HepG2 (cell line): ENCODE data around the gene DSE. TPM values are rescaled to one million over a fixed set of nuclear protein-coding genes. Genes with fewer than 3 reads are reported as not detected.

ENCODE experiments used
- ATAC-seq: fragments of 200-7000 bp; cut with Tn5 transposase; 3 replicates; pipeline ENCODE4 v1.9.1; 2020; ENCODE audit warnings: mild to moderate bottlenecking, moderate library complexity
- BruUV-seq: library from RNA; stranded (reverse); fragments of 400-500 nt; replicated peaks from 2 replicates; lab custom pipeline; 2021; lab: Mats Ljungman, UMichigan
- CTCF ChIA-PET: fragments of 300-600 bp; formaldehyde crosslinking; extraction: SDS; loops from one replicate; lab custom pipeline; 2021; ENCODE audit warnings: low total read pairs, inconsistent platforms, low intra/inter-chr PET ratio; lab: Yijun Ruan, JAX
- POLR2A ChIA-PET: fragments of 350-600 bp; sonication (Branson Sonifier 250); formaldehyde crosslinking; loops from one replicate; lab custom pipeline; 2020; ENCODE audit warnings: antibody characterized with exemption, inconsistent platforms; lab: Yijun Ruan, JAX
- DNase-seq: peaks from one replicate; pipeline ENCODE4 v3.0.0-alpha.2; 2015; ENCODE audit warnings: low spot score
- FAIRE-seq: peaks from 3 replicates; lab custom pipeline; 2011; peaks lifted over from hg19 to GRCh38; lab: Jason Lieb, UNC
- H2AFZ ChIP-seq: one replicate; pipeline ENCODE4 v1.6.1; 2011; ENCODE audit warnings: low read length, inconsistent platforms
- H3K27ac ChIP-seq: fragments of 300-600 bp; 3 replicates; pipeline ENCODE4 v1.8.0; 2011; ENCODE audit warnings: mixed run types, mild to moderate bottlenecking, mixed read lengths, low read length, inconsistent platforms; ENCODE audit not compliant: insufficient read depth; ENCODE audit errors: extremely low read length
- H3K27me3 ChIP-seq, 2 experiments: fragments of 200-600 bp in 1 of 2; 2 replicates in 1 of 2; 3 replicates in 1 of 2; pipeline versions ENCODE4 v1.6.0 to v1.8.0; 2011; ENCODE audit warnings: low read length in 2 of 2, mild to moderate bottlenecking in 2 of 2, moderate library complexity in 2 of 2, inconsistent platforms in 1 of 2; ENCODE audit not compliant: insufficient read depth in 2 of 2, control insufficient read depth in 1 of 2
- H3K36me3 ChIP-seq, 2 experiments: fragments of 200-600 bp in 1 of 2; replicated peaks in 1 of 2; 2 replicates in 1 of 2; 3 replicates in 1 of 2; pipeline versions ENCODE4 v1.5.1 to v1.8.0; 2011; ENCODE audit warnings: low read length in 2 of 2, inconsistent platforms in 1 of 2; ENCODE audit not compliant: insufficient read depth in 2 of 2, control insufficient read depth in 1 of 2
- H3K4me1 ChIP-seq: 2 replicates; pipeline ENCODE4 v1.5.1; 2012; ENCODE audit warnings: low read length, inconsistent platforms; ENCODE audit not compliant: insufficient read depth
- H3K4me2 ChIP-seq: 2 replicates; pipeline ENCODE4 v1.6.0; 2011; ENCODE audit warnings: low read depth, low read length, inconsistent platforms
- H3K4me3 ChIP-seq, 3 experiments: fragments of 200-600 bp in 1 of 3; sonication (generic), shearing (Covaris generic) in 1 of 3; replicated peaks in 1 of 3; 2 replicates each; pipeline ENCODE4 v1.5.1; 2011 to 2016; ENCODE audit warnings: low read length in 3 of 3, inconsistent platforms in 2 of 3, low read depth in 2 of 3, mild to moderate bottlenecking in 2 of 3, control low read depth in 1 of 3, mixed read lengths in 1 of 3; ENCODE audit not compliant: insufficient read depth in 1 of 3
- H3K79me2 ChIP-seq: one replicate; pipeline ENCODE4 v1.6.1; 2011; ENCODE audit warnings: low read length, inconsistent platforms; ENCODE audit not compliant: insufficient read depth
- H3K9ac ChIP-seq: 2 replicates; pipeline ENCODE4 v1.6.0; 2011; ENCODE audit warnings: mild to moderate bottlenecking, low read depth, low read length, inconsistent platforms; ENCODE audit not compliant: insufficient read depth
- H3K9me3 ChIP-seq: 2 replicates; pipeline ENCODE4 v1.5.1; 2012; ENCODE audit warnings: mild to moderate bottlenecking, low read length
- H4K20me1 ChIP-seq: 2 replicates; pipeline ENCODE4 v1.6.0; 2011; ENCODE audit warnings: inconsistent platforms, mild to moderate bottlenecking, low read length, moderate library complexity; ENCODE audit not compliant: insufficient read depth
- DMAP1 ChIP-seq: IDR thresholded peaks from 2 replicates; pipeline ENCODE4 v1.6.1; 2016
- FOXJ3 ChIP-seq: sonication (generic); formaldehyde crosslinking; IDR thresholded peaks from 2 replicates; pipeline ENCODE4 v1.4.0; 2020; ENCODE audit warnings: missing genetic modification reagents, mild to moderate bottlenecking, borderline replicate concordance
- GFI1 ChIP-seq: sonication (generic); formaldehyde crosslinking; IDR thresholded peaks from 2 replicates; pipeline ENCODE4 v1.5.0; 2020; ENCODE audit warnings: missing genetic modification reagents, mild to moderate bottlenecking, borderline replicate concordance
- HCFC1 ChIP-seq: fragments of 150-350 bp; IDR thresholded peaks from 2 replicates; pipeline ENCODE4 v1.6.1; 2014; ENCODE audit warnings: low read depth, low read length
- KAT7 ChIP-seq: IDR thresholded peaks from 2 replicates; pipeline ENCODE4 v1.6.1; 2018; ENCODE audit warnings: borderline replicate concordance, missing compliant biosample characterization
- MAFG ChIP-seq: sonication (generic); formaldehyde crosslinking; IDR thresholded peaks from 2 replicates; pipeline ENCODE4 v1.5.1; 2020; ENCODE audit warnings: mild to moderate bottlenecking, missing genetic modification reagents
- NR2F2 ChIP-seq: IDR thresholded peaks from 2 replicates; pipeline ENCODE4 v1.6.1; 2012; ENCODE audit warnings: low read depth, inconsistent platforms, borderline replicate concordance
- RCOR2 ChIP-seq: IDR thresholded peaks from 2 replicates; pipeline ENCODE4 v1.6.1; 2016; ENCODE audit warnings: missing biosample characterization, missing genetic modification reagents
- REXO4 ChIP-seq: sonication (generic); formaldehyde crosslinking; IDR thresholded peaks from 2 replicates; pipeline ENCODE4 v1.8.0; 2022; ENCODE audit warnings: missing genetic modification reagents, mild to moderate bottlenecking, borderline replicate concordance
- TRIM24 ChIP-seq: sonication (generic); formaldehyde crosslinking; IDR thresholded peaks from 2 replicates; pipeline ENCODE4 v1.8.0; 2022; ENCODE audit warnings: mild to moderate bottlenecking, missing genetic modification reagents
- ZFAT ChIP-seq: sonication (generic); formaldehyde crosslinking; conservative IDR thresholded peaks from 2 replicates; pipeline ENCODE4 v1.8.1; 2023; ENCODE audit warnings: missing genetic modification reagents, inconsistent platforms
- ZFP41 ChIP-seq: sonication (generic); formaldehyde crosslinking; IDR thresholded peaks from 2 replicates; pipeline ENCODE4 v1.4.0; 2020; ENCODE audit warnings: mild to moderate bottlenecking, missing genetic modification reagents, borderline replicate concordance
- ZNF329 ChIP-seq: sonication (generic); formaldehyde crosslinking; IDR thresholded peaks from 2 replicates; pipeline ENCODE4 v1.9.0; 2021; ENCODE audit warnings: low read depth, mild to moderate bottlenecking, missing genetic modification reagents
- ZNF510 ChIP-seq: sonication (generic); formaldehyde crosslinking; IDR thresholded peaks from 2 replicates; pipeline ENCODE4 v1.4.0; 2020; ENCODE audit warnings: low read depth, mild to moderate bottlenecking, missing genetic modification reagents
- WGBS: methylation state at CpG from one replicate; pipeline ENCODE4 v1.1.6; 2017; ENCODE audit warnings: low lambda C conversion rate; 5-methylcytosine and 5-hydroxymethylcytosine counted together
- in situ Hi-C: cut with HindIII; loops from 2 replicates; pipeline ENCODE4 v1.10.0; 2017; ENCODE audit warnings: low pct_unique_long_range_greater_than_20kb; ENCODE audit not compliant: extremely low pct_ligation_motif_present
- intact Hi-C: fragments of 100-400 bp; cut with micrococcal nuclease; formaldehyde crosslinking; loops from one replicate; pipeline ENCODE4 v1.10.0; 2022; ENCODE audit not compliant: unreplicated experiment
- polyA plus RNA-seq, 8 experiments: library from polyadenylated mRNA; depleted of rRNA in 3 of 8; stranded (reverse) in 7 of 8; unstranded in 1 of 8; fragments of >200 nt; fragmentation: Illumina TruSeq in 4 of 8; extraction: Trizol in 4 of 8; gene quantifications; 2 replicates each; pipeline versions ENCODE4 v1.2.1 to v1.2.3, GENCODE V29; 2011 to 2016; ENCODE audit warnings: low read depth in 4 of 8, missing spikeins in 1 of 8, mixed read lengths in 1 of 8; ENCODE audit not compliant: insufficient read depth in 1 of 8
- total RNA-seq, 5 experiments: library from RNA; depleted of rRNA; stranded (reverse); fragments of >200 nt; fragmentation: Illumina TruSeq; extraction: Trizol; gene quantifications; 2 replicates each; pipeline ENCODE4 v1.2.3, GENCODE V29; 2016; ENCODE audit warnings: low read depth in 1 of 5
- TF ChIP-seq, protein P1 (sequence below): sonication (generic); formaldehyde crosslinking; conservative IDR thresholded peaks from 2 replicates; pipeline ENCODE4 v1.8.0; 2022; ENCODE audit warnings: missing genetic modification reagents
- TF ChIP-seq, protein P2 (sequence below): sonication (generic); formaldehyde crosslinking; IDR thresholded peaks from 2 replicates; pipeline ENCODE4 v1.4.0; 2020; ENCODE audit warnings: missing genetic modification reagents, mild to moderate bottlenecking, borderline replicate concordance
- TF ChIP-seq, protein P3 (sequence below): sonication (generic); formaldehyde crosslinking; IDR thresholded peaks from 2 replicates; pipeline ENCODE4 v1.4.0; 2020; ENCODE audit warnings: missing genetic modification reagents, borderline replicate concordance
- TF ChIP-seq, protein P4 (sequence below): sonication (generic); formaldehyde crosslinking; IDR thresholded peaks from 2 replicates; pipeline ENCODE4 v1.4.0; 2020; ENCODE audit warnings: missing genetic modification reagents

The DSE gene
- total and polyA plus RNA-seq, 2 of the 13 experiments (the other 11 are each of a cell fraction or from before 2014, with no cell fraction given) = 2.6 to 4.6 TPM

DNA sequence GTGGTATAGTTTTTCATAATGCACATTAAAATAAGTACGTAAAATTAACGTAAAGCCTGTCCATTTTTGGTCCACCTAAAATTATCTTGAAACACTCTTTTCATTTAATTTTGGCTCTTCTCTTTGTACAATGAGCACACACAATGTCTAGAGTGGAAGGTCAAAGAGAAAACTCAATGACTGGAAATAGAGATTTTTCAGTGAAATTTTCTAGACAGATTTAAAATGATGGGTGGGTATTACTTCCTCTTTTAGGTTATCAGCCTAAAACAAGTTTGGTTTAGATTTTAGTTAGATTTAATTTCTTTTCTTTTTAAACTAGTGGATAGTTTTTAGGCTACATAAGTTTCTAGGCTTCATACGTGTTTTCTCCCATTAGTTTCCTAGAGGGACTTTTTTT, 24.9 kb downstream of the DSE start (continued):
- TF ChIP-seq, protein P1, sequence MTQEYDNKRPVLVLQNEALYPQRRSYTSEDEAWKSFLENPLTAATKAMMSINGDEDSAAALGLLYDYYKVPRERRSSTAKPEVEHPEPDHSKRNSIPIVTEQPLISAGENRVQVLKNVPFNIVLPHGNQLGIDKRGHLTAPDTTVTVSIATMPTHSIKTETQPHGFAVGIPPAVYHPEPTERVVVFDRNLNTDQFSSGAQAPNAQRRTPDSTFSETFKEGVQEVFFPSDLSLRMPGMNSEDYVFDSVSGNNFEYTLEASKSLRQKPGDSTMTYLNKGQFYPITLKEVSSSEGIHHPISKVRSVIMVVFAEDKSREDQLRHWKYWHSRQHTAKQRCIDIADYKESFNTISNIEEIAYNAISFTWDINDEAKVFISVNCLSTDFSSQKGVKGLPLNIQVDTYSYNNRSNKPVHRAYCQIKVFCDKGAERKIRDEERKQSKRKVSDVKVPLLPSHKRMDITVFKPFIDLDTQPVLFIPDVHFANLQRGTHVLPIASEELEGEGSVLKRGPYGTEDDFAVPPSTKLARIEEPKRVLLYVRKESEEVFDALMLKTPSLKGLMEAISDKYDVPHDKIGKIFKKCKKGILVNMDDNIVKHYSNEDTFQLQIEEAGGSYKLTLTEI (CRISPR knock-in tag) = no peak
- TF ChIP-seq NR2F2 = no peak
- TF ChIP-seq ZNF510 (CRISPR knock-in tag) = no peak
- TF ChIP-seq MAFG (CRISPR knock-in tag) = no peak
- TF ChIP-seq DMAP1 (CRISPR knock-in tag) = no peak
- TF ChIP-seq REXO4 = no peak

DNA sequence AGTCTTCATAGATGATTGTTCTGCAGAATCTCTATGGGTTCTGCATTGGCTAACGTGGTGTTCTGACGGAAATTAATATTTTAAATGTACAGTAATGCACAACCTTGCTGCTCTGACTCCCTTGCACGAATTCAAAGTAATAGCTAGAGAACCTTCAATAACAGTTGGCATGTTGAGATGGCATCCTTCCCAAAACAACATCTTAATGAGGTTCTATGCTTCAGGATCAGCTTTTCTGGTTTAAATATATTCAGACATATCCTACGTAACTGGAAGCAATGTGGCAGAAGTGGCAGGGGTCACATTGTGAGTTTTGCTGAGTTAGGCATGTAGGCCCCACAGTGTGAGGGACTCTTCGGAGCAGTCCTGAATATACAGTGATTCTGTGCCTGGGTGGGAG, 25.7 kb downstream of the DSE start:
- BruUV-seq = no TSS peak
- ChIA-PET POLR2A (no interaction called here), CTCF (no interaction called here)
- intact Hi-C loops (no loop called here), in situ Hi-C loops (no loop called here)
- 32% methylated on average over 5 of the region's 5 CpGs for WGBS
- H3K36me3 ChIP-seq = no peaks in the 10 kb centered on the region
- no peaks in the 10 kb centered on the region; a peak in 1 of 5 replicates for H3K27me3 ChIP-seq
- H4K20me1 ChIP-seq = no peaks in the 10 kb centered on the region
- H3K4me3 ChIP-seq = no peak overlapping the region
- no peak overlapping the region for H3K27ac ChIP-seq
- no peaks in the 10 kb centered on the region for H3K79me2 ChIP-seq
- no peak overlapping the region for H3K9ac ChIP-seq
- DNase-seq = no peak
- no peak overlapping the region for H2AFZ ChIP-seq
- ATAC-seq = no peak
- no peaks in the 10 kb centered on the region for H3K9me3 ChIP-seq
- no peak for FAIRE-seq
- no peak overlapping the region for H3K4me2 ChIP-seq
- H3K4me1 ChIP-seq = peaks cover 8% of the 10 kb centered on the region
- TF ChIP-seq HCFC1 = no peak
- no peak for TF ChIP-seq ZFAT (CRISPR knock-in tag)
- TF ChIP-seq, protein P2, sequence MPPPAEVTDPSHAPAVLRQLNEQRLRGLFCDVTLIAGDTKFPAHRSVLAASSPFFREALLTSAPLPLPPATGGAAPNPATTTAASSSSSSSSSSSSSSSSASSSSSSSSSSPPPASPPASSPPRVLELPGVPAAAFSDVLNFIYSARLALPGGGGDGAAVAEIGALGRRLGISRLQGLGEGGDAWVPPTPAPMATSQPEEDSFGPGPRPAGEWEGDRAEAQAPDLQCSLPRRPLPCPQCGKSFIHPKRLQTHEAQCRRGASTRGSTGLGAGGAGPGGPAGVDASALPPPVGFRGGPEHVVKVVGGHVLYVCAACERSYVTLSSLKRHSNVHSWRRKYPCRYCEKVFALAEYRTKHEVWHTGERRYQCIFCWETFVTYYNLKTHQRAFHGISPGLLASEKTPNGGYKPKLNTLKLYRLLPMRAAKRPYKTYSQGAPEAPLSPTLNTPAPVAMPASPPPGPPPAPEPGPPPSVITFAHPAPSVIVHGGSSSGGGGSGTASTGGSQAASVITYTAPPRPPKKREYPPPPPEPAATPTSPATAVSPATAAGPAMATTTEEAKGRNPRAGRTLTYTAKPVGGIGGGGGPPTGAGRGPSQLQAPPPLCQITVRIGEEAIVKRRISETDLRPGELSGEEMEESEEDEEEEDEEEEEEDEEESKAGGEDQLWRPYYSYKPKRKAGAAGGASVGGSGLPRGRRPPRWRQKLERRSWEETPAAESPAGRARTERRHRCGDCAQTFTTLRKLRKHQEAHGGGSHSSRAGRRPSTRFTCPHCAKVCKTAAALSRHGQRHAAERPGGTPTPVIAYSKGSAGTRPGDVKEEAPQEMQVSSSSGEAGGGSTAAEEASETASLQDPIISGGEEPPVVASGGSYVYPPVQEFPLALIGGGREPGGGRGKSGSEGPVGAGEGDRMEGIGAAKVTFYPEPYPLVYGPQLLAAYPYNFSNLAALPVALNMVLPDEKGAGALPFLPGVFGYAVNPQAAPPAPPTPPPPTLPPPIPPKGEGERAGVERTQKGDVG = no peak
- TF ChIP-seq, protein P3, sequence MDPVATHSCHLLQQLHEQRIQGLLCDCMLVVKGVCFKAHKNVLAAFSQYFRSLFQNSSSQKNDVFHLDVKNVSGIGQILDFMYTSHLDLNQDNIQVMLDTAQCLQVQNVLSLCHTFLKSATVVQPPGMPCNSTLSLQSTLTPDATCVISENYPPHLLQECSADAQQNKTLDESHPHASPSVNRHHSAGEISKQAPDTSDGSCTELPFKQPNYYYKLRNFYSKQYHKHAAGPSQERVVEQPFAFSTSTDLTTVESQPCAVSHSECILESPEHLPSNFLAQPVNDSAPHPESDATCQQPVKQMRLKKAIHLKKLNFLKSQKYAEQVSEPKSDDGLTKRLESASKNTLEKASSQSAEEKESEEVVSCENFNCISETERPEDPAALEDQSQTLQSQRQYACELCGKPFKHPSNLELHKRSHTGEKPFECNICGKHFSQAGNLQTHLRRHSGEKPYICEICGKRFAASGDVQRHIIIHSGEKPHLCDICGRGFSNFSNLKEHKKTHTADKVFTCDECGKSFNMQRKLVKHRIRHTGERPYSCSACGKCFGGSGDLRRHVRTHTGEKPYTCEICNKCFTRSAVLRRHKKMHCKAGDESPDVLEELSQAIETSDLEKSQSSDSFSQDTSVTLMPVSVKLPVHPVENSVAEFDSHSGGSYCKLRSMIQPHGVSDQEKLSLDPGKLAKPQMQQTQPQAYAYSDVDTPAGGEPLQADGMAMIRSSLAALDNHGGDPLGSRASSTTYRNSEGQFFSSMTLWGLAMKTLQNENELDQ = no peak
- TF ChIP-seq RCOR2 (CRISPR knock-in tag) = no peak
- TF ChIP-seq, protein P4, sequence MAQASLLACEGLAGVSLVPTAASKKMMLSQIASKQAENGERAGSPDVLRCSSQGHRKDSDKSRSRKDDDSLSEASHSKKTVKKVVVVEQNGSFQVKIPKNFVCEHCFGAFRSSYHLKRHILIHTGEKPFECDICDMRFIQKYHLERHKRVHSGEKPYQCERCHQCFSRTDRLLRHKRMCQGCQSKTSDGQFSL (CRISPR knock-in tag) = no peak
- TF ChIP-seq GFI1 (CRISPR knock-in tag) = no peak
- TF ChIP-seq FOXJ3 (CRISPR knock-in tag) = no peak
- TF ChIP-seq TRIM24 (CRISPR knock-in tag) = no peak
- TF ChIP-seq ZFP41 (CRISPR knock-in tag) = no peak
- no peak for TF ChIP-seq KAT7
- no peak for TF ChIP-seq ZNF329 (CRISPR knock-in tag)
